H1 (cell line): ENCODE data around the gene OPALIN. TPM values are rescaled to one million over a fixed set of nuclear protein-coding genes. Genes with fewer than 3 reads are reported as not detected.

Experiments
- BCL11A ChIP-seq, 2 experiments: IDR thresholded peaks; one replicate each; pipeline ENCODE4 v1.6.1; 2011; ENCODE audit warnings: low read depth in 2 of 2, low read length in 2 of 2, mild to moderate bottlenecking in 2 of 2
- CHD1 ChIP-seq: IDR thresholded peaks from 2 replicates; pipeline ENCODE4 v1.6.1; 2012; ENCODE audit warnings: low read depth, low read length, improper control_type of control experiment
- CHD7 ChIP-seq: fragments of 300-600 bp; sonication (generic); IDR thresholded peaks from 2 replicates; pipeline ENCODE4 v1.7.1; 2012; ENCODE audit warnings: low read length, moderate library complexity, mild to moderate bottlenecking, inconsistent platforms; ENCODE audit not compliant: insufficient replicate concordance
- CREB1 ChIP-seq: IDR thresholded peaks from 2 replicates; pipeline ENCODE4 v1.6.1; 2012; ENCODE audit warnings: inconsistent platforms
- GTF2F1 ChIP-seq: IDR thresholded peaks from 2 replicates; pipeline ENCODE4 v1.6.1; 2012; ENCODE audit warnings: low read depth, low read length, improper control_type of control experiment, borderline replicate concordance
- JUND ChIP-seq: IDR thresholded peaks from 2 replicates; pipeline ENCODE4 v1.6.1; 2011; ENCODE audit warnings: mild to moderate bottlenecking, improper control_type of control experiment, low read length
- KDM5A ChIP-seq: fragments of 200-600 bp; IDR thresholded peaks from 2 replicates; pipeline ENCODE4 v1.7.1; 2012; ENCODE audit warnings: mild to moderate bottlenecking, low read length, inconsistent platforms, mixed read lengths
- SRF ChIP-seq: IDR thresholded peaks from 2 replicates; pipeline ENCODE4 v1.6.1; 2011; ENCODE audit warnings: mild to moderate bottlenecking, low read depth, low read length, moderate library complexity
- ZNF274 ChIP-seq: IDR thresholded peaks from 2 replicates; pipeline ENCODE4 v1.7.0; 2012; ENCODE audit warnings: low read length, borderline replicate concordance; ENCODE audit errors: extremely low read depth
- polyA plus RNA-seq, 7 experiments: library from polyadenylated mRNA; depleted of rRNA in 3 of 7; stranded (reverse) in 5 of 7; unstranded in 2 of 7; fragments of >200 nt in 5 of 7; fragments of 200-250 nt in 2 of 7; gene quantifications; 1 replicate in 5 of 7; 2 replicates in 1 of 7; 4 replicates in 1 of 7; pipeline versions ENCODE4 v1.2.1 to v1.2.3, GENCODE V29; 2011 to 2013; ENCODE audit warnings: missing spikeins in 2 of 7, mixed read lengths in 2 of 7
- total RNA-seq: library from RNA; stranded (reverse); fragmentation: NEBNext Ultra II Directional; extraction: Animal tissue kit (Norgen Biotek cat#: 25700); gene quantifications from 2 replicates; pipeline ENCODE4 v1.2.1, GENCODE V29; 2021

OPALIN gene
- total and polyA plus RNA-seq, 2 of the 8 experiments (the other 6 are each of a cell fraction or from before 2014, with no cell fraction given): 0.03 TPM; not detected in 1

GRCh38 chr10:96352582-96352981, 6.2 kb downstream of the OPALIN start (continued):
- TF ChIP-seq CHD7: no peak
- no peak for TF ChIP-seq ZNF274
- no peak for TF ChIP-seq KDM5A
- no peak for TF ChIP-seq CREB1
- no peak for TF ChIP-seq JUND
- no peak for TF ChIP-seq CHD1
- TF ChIP-seq GTF2F1: no peak
- no peak for TF ChIP-seq SRF
- no peak for TF ChIP-seq BCL11A (IDR thresholded peaks at IDR 0.05; ENCODE audit: low read depth in 2 of 2, low read length in 2 of 2)
- TF ChIP-seq, all 59 proteins: peak for 0
